Brain pericyte (primary cell): Measurements from ENCODE around the gene SLC24A3.
A peak's percentile ranks its signal among the peaks of the same experiment; 100 is the strongest.
"Not testable (repeated sequence)": the region's sequence is repeated elsewhere in the genome, so short reads cannot be mapped to it uniquely, and the experiment has no call there.

ENCODE experiments used
- DNase-seq: peaks from one replicate; pipeline ENCODE4 v3.0.0-alpha.2; 2012; ENCODE audit warnings: low read depth, low spot score

SLC24A3 gene

GRCh38 chr20:19740512-19740911 is 528.1 kb downstream of the SLC24A3 start:
- no peak for DNase-seq

- DNase-seq: no peak
These were observed 529.5 kb downstream of the SLC24A3 start for GRCh38 chr20:19741924-19742323.

- DNase-seq: no peak
These were observed 530.7 kb downstream of the SLC24A3 start for GRCh38 chr20:19742974-19743639.

- no peak for DNase-seq
These were observed 531.2 kb downstream of the SLC24A3 start for GRCh38 chr20:19743640-19743995.

GRCh38 chr20:19745106-19745505 is 532.7 kb downstream of the SLC24A3 start:
- no peak for DNase-seq

GRCh38 chr20:19745584-19745983 is 533.1 kb downstream of the SLC24A3 start:
- DNase-seq: no peak

- DNase-seq: no peak
These were observed 534.0 kb downstream of the SLC24A3 start for GRCh38 chr20:19746396-19746795.

- DNase-seq: no peak
These were observed 535.5 kb downstream of the SLC24A3 start for GRCh38 chr20:19747903-19748302.

GRCh38 chr20:19748681-19749080 is 536.2 kb downstream of the SLC24A3 start:
- DNase-seq: no peak

GRCh38 chr20:19749618-19750071 is 537.2 kb downstream of the SLC24A3 start:
- no peak for DNase-seq

- DNase-seq: no peak
These were observed 537.7 kb downstream of the SLC24A3 start for GRCh38 chr20:19750101-19750606.

GRCh38 chr20:19750907-19751636 is 538.6 kb downstream of the SLC24A3 start:
- no peak for DNase-seq

- DNase-seq: not testable (repeated sequence)
These were observed 541.8 kb downstream of the SLC24A3 start for GRCh38 chr20:19754201-19754600.

GRCh38 chr20:19756761-19757486 is 544.5 kb downstream of the SLC24A3 start:
- no peak for DNase-seq

- DNase-seq: peak; percentile 80
These were observed 545.2 kb downstream of the SLC24A3 start for GRCh38 chr20:19757487-19758132.

GRCh38 chr20:19758133-19758500 is 545.7 kb downstream of the SLC24A3 start, which contains the start of gene RIN2:
Gene RIN2, plus strand, starts transcription at chr20:19758258. Its CDS starts 131,344 bp downstream, at chr20:19889602.
- DNase-seq: no peak

- no peak for DNase-seq
These were observed 546.3 kb downstream of the SLC24A3 start for GRCh38 chr20:19758501-19759331.

- no peak for DNase-seq
These were observed 547.9 kb downstream of the SLC24A3 start for GRCh38 chr20:19760371-19760721.

GRCh38 chr20:19761326-19761725 is 548.9 kb downstream of the SLC24A3 start:
- DNase-seq: no peak

- no peak for DNase-seq
These were observed 549.4 kb downstream of the SLC24A3 start for GRCh38 chr20:19761841-19762240.

GRCh38 chr20:19764207-19764606 is 551.8 kb downstream of the SLC24A3 start:
- DNase-seq: no peak
